Lower leg skin (tissue), 4 donors: ENCODE measurements around the gene PANK3. TPM values are rescaled to one million over a fixed set of nuclear protein-coding genes. Genes with fewer than 3 reads are reported as not detected.

Experiments
- DNase-seq, 2 donors: peaks; one replicate each; pipeline ENCODE4 v3.0.0-alpha.2; 2019; ENCODE audit warnings: low spot score in 2 of 2
- H3K4me3 ChIP-seq: fragments of 200-600 bp; sonication (generic); 2 replicates; pipeline ENCODE4 v1.5.1; 2017; ENCODE audit warnings: mild to moderate bottlenecking, low read depth; ENCODE audit not compliant: poor library complexity, severe bottlenecking
- POLR2A ChIP-seq, 2 donors: fragments of 450-650 bp; IDR thresholded peaks; one replicate each; pipeline ENCODE4 v1.6.1; 2016 to 2017; ENCODE audit warnings: antibody characterized with exemption in 2 of 2, mild to moderate bottlenecking in 1 of 2, moderate library complexity in 1 of 2
- WGBS, 2 donors: methylation state at CpG; one replicate each; pipeline ENCODE4 v1.1.5; 2018; 5-methylcytosine and 5-hydroxymethylcytosine counted together
- intact Hi-C: fragments of 100-400 bp; cut with DNase I; formaldehyde crosslinking; loops from one replicate; pipeline ENCODE4 v1.15.0; 2023; ENCODE audit warnings: low total_unique reads
- total RNA-seq, 4 donors: library from RNA; depleted of rRNA; stranded (reverse); fragments of >200 nt; gene quantifications; one replicate each; pipeline ENCODE4 v1.1.0, GENCODE V29; 2016
- TF ChIP-seq, protein P1 (sequence below), 3 donors: fragments of 450-650 bp; IDR thresholded peaks; one replicate each; pipeline ENCODE4 v1.5.1; 2016; ENCODE audit warnings: antibody characterized with exemption in 3 of 3, mild to moderate bottlenecking in 3 of 3, moderate library complexity in 2 of 3

Gene PANK3
- total RNA-seq, 4 donors from 2014 or later, result 31.3 to 46.2 (median 38.2) TPM

DNA sequence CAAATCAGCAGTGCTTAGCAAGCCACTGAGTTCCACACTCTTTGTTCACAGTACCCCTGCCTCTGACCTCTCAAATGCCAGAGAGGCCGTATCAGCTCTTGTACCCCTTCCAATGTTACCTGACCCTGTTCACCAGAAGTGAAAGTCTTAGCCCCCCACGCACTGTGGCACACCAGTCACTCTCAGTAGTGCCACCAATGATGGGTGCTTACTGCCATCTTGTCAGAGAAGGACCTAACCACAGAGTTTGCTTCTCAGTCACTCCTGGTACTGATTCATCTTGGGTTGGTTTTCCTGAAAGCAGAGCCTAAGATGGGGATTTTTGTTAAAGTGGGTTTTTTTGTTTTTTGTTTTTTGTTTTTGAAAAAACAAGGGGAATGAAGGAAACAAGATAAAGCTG lies 28.8 kb upstream of the PANK3 start:
- intact Hi-C loops, result no loop called here
- WGBS, 2 donors, result 93 to 94% methylated on average over 2 of the region's 2 CpGs

DNA sequence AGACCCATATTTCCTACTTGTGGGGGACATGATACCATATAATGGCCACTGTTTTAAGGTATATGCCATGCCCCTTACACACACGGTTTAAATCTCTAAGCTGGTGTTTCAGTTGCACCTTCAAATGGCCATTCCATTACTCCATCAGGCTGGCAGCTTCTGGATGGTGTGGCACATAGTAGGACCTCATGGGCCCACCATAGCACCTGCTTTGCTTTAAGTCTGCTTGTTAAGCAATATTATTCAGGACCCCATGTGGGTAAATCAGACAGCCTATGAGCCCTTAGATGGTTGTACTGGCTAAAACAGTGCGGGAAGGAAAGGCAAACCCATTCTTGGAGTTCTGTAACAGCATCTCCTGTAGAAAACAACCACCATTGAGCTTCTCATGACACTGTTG lies 27.4 kb upstream of the PANK3 start:
- no peak overlapping the region for H3K4me3 ChIP-seq
- no peak for TF ChIP-seq POLR2A (IDR thresholded peaks at IDR 0.05)
- TF ChIP-seq, protein P1, sequence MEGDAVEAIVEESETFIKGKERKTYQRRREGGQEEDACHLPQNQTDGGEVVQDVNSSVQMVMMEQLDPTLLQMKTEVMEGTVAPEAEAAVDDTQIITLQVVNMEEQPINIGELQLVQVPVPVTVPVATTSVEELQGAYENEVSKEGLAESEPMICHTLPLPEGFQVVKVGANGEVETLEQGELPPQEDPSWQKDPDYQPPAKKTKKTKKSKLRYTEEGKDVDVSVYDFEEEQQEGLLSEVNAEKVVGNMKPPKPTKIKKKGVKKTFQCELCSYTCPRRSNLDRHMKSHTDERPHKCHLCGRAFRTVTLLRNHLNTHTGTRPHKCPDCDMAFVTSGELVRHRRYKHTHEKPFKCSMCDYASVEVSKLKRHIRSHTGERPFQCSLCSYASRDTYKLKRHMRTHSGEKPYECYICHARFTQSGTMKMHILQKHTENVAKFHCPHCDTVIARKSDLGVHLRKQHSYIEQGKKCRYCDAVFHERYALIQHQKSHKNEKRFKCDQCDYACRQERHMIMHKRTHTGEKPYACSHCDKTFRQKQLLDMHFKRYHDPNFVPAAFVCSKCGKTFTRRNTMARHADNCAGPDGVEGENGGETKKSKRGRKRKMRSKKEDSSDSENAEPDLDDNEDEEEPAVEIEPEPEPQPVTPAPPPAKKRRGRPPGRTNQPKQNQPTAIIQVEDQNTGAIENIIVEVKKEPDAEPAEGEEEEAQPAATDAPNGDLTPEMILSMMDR (IDR thresholded peaks at IDR 0.05), result no peak
- 88 to 94% methylated on average over 2 of the region's 2 CpGs for WGBS, 2 donors
- no peak for DNase-seq
- intact Hi-C loops, result no loop called here

More for the DNA sequence above, 28.8 kb upstream of the PANK3 start:
- H3K4me3 ChIP-seq, result no peak overlapping the region
- no peak for DNase-seq
- TF ChIP-seq, protein P1 (IDR thresholded peaks at IDR 0.05), result no peak
- TF ChIP-seq POLR2A (IDR thresholded peaks at IDR 0.05), result no peak

DNA sequence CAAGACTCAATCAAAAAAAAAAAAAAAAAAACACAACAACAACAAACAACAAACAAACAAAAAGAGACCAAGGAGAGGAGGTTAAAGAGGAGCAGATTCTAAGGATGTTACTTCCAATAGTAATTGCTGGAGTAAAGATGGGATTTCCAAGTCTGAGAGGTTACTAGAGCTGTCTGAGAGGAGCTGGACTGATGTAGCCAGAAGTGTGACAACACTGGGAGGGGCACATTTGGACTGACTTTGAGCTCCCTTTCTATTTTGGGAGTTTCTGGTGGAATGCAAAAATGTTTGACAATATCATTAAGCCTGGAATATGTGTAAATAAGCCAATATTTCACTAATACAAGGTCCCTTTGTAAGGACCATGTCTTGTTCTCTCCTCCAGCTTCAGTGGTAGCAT lies 25.3 kb upstream of the PANK3 start:
- intact Hi-C loops, result no loop called here
- DNase-seq, result no peak
- TF ChIP-seq, protein P1 (IDR thresholded peaks at IDR 0.05), result no peak
- TF ChIP-seq POLR2A (IDR thresholded peaks at IDR 0.05), result no peak
- no peak overlapping the region for H3K4me3 ChIP-seq

DNA sequence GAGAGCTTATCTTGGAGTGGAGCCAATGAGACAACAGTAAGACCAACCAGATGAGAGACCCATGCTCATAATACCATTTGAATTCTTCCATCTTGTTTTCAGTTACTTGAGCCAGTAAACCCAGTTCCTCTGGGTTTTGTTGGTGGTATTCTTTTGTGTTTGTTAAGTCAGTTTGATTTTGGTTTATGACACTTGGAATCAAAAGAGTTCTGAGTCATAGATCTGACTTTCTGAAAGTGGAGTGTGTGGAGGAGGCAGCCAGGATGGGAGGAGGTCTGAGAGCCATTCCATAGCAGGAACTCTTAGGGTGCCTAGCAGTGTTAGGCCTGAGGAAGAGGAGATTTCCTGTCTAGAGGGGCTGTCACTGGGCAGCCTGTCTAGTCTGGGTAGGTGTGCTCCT lies 24.6 kb upstream of the PANK3 start:
- intact Hi-C loops, result no loop called here
- no peak overlapping the region for H3K4me3 ChIP-seq
- no peak for DNase-seq
- TF ChIP-seq, protein P1 (IDR thresholded peaks at IDR 0.05), result no peak
- TF ChIP-seq POLR2A (IDR thresholded peaks at IDR 0.05), result no peak

DNA sequence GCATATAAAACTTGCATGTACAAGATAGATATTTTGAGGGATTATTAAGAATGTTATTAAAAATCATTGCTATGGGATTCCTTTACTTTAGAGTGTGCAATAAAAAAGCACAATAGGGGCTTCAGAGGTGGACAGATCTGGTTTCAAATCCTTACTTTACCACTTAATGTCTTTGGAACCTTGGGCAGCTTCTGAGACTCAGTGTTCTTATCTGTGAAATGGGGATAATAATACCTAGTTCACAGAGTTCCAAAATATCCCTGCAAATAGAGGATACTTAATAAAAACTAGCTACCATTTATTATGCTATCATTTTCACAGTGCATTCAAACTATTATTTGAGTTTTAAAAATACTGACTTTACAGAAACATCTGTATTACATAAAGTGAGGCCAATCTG lies 23.3 kb upstream of the PANK3 start:
- intact Hi-C loops, result no loop called here
- no peak for DNase-seq
- H3K4me3 ChIP-seq, result no peak overlapping the region
- TF ChIP-seq POLR2A (IDR thresholded peaks at IDR 0.05), result no peak
- TF ChIP-seq, protein P1 (IDR thresholded peaks at IDR 0.05), result no peak

DNA sequence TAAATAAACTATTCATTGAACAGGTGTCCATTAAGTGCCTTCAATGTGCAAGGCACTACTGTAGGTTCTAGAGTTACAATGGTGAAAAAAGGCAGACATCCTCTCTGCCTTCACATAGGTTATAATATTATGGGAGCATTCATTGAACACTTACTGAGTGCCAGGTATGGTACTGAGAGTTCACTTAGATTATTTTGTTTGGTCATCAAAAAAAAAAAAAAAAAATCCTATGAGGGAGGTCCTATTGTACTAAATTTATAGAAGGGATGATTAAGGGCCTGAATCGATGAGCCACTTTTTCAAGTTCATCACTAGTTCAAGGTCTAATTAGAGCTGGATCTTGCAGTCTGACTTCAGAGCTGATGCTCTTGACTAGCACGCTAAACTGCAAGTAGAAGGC lies 22.8 kb upstream of the PANK3 start:
- 63 to 83% methylated on average over 2 of the region's 2 CpGs for WGBS, 2 donors
- no peak for DNase-seq
- H3K4me3 ChIP-seq, result no peak overlapping the region
- intact Hi-C loops, result no loop called here
- TF ChIP-seq, protein P1 (IDR thresholded peaks at IDR 0.05), result no peak
- TF ChIP-seq POLR2A (IDR thresholded peaks at IDR 0.05), result no peak
